Ovary (tissue), 3 donors: Measurements from ENCODE around the gene FAM209A.

Experiments used
- CTCF ChIP-seq, 3 donors: fragments of 450-650 bp in 2 of 3; fragments of 200-600 bp in 1 of 3; IDR thresholded peaks; one replicate each; pipeline versions ENCODE4 v1.5.1 to v1.8.0; 2016 to 2022; ENCODE audit warnings: antibody characterized with exemption in 3 of 3, mild to moderate bottlenecking in 1 of 3
- EP300 ChIP-seq: sonication (generic); formaldehyde crosslinking; IDR thresholded peaks from one replicate; pipeline ENCODE4 v1.6.1; 2017; ENCODE audit warnings: antibody characterized with exemption
- POLR2A ChIP-seq: fragments of 450-650 bp; IDR thresholded peaks from one replicate; pipeline ENCODE4 v1.6.1; 2017; ENCODE audit warnings: antibody characterized with exemption, mild to moderate bottlenecking, moderate library complexity
- donor health status: DM: no; HTN: no; CAD: no.

- no peak for TF ChIP-seq CTCF (IDR thresholded peaks at IDR 0.05)
- no peak for TF ChIP-seq POLR2A
- no peak for TF ChIP-seq EP300
Measured at GRCh38 chr20:56575157-56575556, 50.6 kb downstream of the FAM209A start.
